ENCODE measurements around the gene FAM236B.
"Not testable (repeated sequence)": the region's sequence is repeated elsewhere in the genome, so short reads cannot be mapped to it uniquely, and the experiment has no call there.

DNA sequence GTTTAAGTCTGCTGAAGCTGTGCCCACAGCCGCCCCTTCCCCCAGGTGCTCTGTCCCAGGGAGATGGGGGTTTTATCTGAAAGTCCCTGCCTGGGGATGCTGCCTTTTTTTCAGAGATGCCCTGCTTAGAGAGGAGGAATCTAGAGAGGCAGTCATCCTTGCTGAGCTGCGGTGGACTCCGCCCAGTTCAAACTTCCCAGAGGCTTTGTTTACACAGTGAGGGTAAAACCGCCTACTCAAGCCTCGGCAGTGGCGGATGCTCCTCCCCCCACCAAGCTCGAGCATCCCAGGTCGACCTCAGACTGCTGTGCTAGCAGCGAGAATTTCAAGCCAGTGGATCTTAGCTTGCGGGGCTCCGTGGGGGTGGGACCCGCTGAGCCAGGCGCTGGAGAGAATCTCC is 48.2 kb upstream of the FAM236B start:
- TF ChIP-seq, protein P1, sequence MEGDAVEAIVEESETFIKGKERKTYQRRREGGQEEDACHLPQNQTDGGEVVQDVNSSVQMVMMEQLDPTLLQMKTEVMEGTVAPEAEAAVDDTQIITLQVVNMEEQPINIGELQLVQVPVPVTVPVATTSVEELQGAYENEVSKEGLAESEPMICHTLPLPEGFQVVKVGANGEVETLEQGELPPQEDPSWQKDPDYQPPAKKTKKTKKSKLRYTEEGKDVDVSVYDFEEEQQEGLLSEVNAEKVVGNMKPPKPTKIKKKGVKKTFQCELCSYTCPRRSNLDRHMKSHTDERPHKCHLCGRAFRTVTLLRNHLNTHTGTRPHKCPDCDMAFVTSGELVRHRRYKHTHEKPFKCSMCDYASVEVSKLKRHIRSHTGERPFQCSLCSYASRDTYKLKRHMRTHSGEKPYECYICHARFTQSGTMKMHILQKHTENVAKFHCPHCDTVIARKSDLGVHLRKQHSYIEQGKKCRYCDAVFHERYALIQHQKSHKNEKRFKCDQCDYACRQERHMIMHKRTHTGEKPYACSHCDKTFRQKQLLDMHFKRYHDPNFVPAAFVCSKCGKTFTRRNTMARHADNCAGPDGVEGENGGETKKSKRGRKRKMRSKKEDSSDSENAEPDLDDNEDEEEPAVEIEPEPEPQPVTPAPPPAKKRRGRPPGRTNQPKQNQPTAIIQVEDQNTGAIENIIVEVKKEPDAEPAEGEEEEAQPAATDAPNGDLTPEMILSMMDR (IDR thresholded peaks at IDR 0.05; ENCODE audit: low read depth, low read length, missing input control) = not testable (repeated sequence)
- not testable (repeated sequence) for TF ChIP-seq TAF1 (conservative IDR thresholded peaks at IDR 0.05); GABPA (IDR thresholded peaks at IDR 0.05 in 1 of 2, conservative IDR thresholded peaks at IDR 0.05 in 1 of 2); JUND (IDR thresholded peaks at IDR 0.05); SP1 (IDR thresholded peaks at IDR 0.05); REST (IDR thresholded peaks at IDR 0.05); RAD21 (IDR thresholded peaks at IDR 0.05); RXRA (IDR thresholded peaks at IDR 0.05); ATF3 (IDR thresholded peaks at IDR 0.05); YY1 (IDR thresholded peaks at IDR 0.05); FOXA2 (IDR thresholded peaks at IDR 0.05)

All from liver (tissue), 3 donors.